NCI-H2171 (cell line): ENCODE results near the gene MYCN.

Experiments used
- DNase-seq: peaks from one replicate; lab custom pipeline; 2025; lab: John Stamatoyannopoulos, UW

Gene MYCN

DNA sequence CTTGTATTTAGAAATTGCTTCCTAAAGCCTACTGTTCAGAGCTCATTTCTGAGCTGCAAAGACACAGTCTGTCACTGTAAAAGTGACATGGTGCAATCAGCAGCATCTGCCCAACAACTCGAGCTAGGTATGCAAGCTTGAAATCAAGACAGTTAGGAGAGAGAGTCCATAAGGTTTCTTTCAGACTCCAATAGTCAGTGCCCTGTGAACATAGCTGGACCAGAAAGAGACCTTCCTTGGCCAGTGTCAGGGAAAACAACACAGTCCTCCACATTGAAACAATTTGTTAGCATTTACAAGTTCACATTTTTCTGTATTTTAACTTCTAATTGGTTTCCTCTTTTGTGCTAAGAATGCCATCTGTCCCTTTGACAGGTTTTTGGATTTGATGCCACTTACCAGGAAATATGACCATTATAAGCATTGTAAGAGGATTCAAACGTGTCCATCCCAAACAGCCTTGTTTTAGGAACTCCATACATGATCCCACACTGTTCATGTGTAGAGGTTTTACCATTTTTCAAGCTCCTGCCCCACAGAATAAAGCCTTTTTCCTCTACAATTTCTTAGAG lies 8.9 kb upstream of the MYCN start:
- no peak for DNase-seq

DNA sequence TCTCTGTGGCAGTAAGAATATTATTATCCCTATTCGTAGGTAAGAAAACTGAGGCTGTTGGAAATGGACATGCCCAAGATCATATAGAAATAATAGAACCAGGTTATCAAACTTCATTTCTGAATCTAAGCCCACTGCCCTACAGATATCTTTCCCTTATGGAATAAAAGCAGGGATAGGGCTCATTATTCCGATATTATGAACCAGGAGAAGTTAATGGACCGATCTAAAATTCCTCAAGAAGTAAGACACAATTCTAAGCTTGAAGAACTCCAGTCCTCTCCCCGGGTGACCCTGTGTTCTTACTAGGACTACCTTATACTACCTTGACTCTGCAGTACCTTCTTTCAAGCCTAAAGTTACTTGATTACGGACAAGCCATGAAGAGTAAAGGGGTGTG lies 8.4 kb upstream of the MYCN start:
- no peak for DNase-seq

DNA sequence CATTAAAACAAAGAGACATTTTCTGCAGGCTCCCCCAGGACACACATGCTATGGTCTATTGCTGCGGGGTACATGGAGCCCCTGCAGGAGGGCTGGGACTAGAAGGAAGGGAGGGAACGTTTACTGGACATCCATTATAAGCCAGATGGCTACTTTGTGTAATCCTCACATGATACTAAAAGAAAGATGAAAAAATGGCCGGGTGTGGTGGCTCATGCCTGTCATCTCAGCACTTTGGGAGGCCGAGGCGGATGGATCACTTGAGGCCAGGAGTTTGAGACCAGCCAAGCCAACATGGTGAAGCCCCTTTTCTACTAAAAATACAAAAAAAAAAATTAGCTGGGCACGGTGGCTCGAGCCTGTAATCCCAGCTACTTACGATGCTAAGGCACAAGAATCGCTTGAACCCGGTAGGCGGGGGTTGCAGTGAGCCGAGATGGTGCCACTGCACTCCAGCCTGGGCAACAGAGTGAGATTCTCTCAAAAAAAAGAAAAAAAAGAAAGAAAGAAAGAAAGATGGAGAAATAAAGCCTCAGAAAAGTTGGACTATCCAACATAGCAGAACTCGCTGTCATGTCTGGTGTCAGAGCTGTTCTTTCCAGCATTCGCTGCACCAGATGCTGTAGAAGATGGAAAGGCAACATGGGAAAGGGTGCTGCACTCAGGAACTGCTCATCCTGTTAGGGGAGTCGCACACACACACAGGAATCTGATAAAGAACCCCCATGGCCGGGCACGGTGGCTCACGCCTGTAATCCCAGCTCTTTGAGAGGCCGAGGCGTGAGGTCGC lies 7.8 kb upstream of the MYCN start:
- no peak for DNase-seq

DNA sequence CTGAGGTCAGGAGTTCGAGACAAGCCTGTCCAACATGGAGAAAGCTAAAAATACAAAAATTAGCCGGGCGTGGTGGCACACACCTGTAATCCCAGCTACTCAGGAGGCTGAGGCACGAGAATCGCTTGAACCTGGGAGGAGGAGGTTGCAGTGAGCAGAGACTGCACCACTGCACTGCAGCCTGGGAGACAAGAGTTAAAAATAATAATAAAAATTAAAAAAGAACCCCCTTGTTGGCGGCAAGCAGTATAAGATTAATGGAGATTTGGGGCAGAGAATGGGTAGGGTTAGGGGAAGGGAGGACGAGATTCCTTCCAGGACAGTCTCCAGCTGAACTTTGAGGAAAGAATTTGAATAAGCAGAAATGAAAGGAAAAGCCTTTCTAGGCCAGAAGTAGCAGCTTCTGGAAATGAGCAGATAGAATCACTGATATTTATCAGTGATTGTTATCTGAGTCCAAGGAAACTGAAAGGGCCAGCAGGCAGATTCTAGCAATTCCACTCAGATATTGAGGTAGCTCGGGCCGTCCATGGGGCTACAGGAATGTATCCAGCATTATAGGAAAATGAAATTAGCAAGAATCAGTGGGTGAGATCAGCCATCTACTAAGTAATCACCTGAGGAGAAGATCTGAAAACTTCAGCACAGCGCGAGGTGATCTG lies 7.0 kb upstream of the MYCN start:
- DNase-seq: no peak

DNA sequence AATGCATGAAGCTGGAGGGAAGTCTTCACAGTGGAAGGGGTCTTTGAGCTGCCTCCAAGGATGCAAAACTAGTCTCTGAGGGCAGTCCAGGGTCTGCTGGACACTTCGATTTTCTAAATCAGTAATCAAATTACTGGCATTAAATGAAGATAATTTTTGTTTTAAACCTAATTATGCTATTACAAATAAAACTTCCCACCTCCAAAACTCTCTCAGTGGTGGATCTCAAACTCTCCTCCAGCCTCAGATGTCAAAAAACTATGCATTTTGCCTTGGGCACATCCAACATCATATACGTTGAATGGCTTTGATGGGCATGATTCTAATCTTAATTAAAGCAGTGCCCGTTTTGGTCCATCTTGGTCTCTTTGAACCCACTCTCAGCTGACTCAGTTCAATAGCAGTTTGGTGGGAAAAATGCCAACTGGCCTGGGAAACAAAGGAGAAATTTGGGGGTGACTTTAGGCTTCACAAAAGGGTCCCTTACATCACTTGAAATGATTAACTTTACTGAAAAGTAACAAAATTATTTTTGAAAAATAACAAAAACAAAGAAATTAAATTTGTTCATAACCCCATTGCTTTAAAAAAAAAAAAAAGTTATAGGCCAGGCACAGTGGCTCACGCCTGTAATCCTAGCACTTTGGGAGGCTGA lies 5.9 kb upstream of the MYCN start:
- DNase-seq: no peak

DNA sequence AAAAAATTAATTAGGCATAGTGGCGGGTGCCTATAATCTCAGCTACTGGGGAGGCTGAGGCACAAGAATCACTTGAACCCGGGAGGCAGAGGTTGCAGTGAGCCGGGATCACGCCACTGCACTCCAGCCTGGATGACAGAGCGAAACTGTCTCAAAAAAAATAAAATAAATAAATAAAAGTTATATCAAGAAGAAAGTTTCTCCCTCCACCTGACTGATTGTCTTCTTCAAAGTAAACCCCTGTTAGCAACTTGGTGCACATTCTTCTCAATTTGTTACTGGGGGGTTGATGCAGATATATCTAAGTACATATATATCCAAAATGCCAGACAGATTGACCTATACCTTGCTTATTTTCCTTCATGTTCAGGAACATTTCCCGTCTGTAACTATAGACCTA lies 5.2 kb upstream of the MYCN start:
- no peak for DNase-seq

DNA sequence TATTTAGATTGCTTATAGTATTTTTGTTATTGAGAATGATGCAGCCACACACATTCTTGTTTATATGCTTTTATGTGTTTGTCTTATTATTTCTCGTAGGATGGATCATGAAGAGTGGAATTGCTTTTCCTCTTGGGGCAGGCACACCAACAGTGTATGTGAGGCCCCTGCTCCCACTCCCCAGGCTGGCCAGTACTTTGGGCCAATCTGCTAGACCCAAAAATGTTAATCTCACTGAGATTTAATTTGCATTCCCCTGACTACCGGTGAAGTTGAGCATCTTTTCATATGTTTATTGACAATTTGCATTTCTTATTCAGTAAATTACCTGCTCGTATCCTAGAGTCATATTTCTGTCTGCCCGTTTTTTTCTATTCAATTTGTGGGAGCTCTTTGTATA lies 4.7 kb upstream of the MYCN start:
- DNase-seq: no peak

DNA sequence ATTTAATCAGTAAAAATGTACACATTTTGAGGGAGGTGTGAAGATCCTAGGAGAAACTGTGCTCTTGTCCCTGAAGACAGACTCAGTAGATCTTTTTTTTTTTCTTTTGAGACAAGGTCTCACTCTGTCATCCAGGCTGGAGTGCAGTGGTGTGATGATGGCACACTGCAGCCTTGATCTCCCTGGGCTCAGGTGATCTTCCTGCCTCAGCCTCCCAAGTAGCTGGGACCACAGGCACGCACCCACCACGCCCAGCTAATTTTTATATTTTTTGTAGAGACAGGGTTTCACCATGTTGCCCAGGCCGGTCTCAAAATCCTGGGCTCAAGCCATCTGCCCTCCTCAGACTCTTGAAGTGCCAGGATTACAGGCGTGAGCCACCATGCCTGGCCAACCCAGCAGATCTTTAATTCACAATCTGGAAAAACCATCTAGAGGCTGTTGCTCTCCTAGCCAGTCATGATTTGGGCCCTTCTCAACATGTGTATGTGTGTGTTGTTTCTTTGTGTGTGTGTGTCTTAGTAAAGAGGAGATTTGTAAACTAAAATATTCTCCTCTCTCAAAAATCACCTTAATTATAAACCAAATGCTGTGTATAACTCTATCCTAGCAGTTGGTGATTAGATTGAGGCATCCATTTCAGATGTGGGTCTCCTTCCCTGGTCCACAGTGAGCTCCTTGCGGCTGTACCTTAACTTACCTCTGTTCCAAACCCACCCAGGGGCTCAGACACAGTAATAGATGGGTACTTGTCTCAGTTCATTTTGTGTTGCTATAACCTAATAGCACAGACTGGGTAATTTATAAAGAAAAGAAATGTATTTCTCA lies 3.9 kb upstream of the MYCN start:
- DNase-seq: no peak

DNA sequence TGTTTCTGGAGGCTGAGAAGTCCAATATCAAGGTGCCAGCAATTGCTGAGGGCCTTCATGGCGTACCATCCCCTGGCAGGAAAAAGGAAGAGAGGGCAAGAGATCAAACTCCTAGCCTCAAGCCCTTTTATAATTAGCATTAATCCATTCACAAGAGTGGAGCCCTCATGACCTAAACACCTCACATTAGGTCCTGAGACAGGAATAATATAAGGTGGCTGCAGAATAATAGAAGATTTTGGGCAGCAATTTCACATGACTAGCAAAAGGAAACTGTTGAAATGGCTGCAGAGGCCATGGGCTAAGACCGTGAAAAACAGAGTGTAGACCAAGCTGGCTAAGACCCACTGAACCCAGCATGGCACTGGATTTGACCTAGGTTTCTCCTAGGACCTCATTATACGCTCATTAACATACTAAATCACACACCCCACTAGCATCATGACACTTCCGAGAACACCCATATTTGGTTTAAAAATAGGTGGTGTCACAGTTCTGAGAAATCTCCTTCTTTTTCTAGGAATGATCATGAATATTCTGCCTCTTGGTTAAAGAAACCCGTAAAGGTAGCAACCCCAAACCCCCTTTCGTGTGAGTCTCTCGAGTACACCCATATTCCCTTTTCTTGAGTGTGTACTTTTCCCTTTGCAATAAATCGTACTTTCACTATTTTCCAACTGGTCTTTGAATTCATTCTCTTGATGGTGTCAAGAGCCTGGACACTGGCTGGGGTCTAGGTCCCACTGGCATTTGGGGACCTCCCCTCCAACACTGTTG lies 3.1 kb upstream of the MYCN start:
- no peak for DNase-seq

DNA sequence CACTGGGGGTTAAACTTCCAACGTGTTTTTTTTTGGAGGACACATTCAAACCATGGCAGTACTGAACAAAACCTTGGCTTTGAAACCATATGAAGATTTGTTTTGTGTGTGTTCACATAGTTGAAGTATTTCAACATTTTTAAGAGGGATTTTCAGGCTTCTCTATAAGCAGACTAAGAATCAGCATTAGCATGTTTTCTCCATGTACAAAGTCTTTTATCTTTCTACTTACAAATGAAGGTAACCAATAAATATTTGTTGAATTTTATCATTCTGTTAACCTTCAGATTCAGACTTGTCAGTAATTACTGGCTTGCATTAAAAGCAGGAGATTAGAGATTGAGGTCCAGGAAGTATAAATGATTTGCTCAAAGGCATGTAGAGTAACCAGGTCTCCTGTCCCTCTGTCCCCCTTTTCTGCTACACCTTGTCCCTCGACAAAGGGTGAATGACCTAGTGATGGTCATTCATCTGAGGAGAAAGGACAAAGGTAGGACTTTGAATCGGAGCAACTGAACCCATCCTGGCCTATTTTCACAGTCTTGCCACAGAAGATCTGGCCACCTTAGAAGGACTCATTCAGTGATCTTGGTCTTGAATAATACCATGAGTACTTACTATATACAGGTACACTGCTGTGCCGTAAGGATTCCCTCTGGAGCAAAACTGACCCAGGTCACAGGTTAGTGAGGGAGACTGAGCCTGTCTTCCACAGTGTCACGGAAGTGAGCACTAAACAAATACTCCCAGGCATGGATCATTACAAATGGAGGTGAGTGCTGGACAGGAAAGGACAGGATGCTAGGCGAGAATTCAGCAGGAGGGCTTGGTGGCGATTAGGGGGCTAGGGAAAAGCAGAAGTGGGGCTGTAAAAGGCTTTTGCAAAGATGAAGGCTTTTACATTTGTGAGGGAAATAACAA lies 2.2 kb upstream of the MYCN start:
- DNase-seq: no peak

DNA sequence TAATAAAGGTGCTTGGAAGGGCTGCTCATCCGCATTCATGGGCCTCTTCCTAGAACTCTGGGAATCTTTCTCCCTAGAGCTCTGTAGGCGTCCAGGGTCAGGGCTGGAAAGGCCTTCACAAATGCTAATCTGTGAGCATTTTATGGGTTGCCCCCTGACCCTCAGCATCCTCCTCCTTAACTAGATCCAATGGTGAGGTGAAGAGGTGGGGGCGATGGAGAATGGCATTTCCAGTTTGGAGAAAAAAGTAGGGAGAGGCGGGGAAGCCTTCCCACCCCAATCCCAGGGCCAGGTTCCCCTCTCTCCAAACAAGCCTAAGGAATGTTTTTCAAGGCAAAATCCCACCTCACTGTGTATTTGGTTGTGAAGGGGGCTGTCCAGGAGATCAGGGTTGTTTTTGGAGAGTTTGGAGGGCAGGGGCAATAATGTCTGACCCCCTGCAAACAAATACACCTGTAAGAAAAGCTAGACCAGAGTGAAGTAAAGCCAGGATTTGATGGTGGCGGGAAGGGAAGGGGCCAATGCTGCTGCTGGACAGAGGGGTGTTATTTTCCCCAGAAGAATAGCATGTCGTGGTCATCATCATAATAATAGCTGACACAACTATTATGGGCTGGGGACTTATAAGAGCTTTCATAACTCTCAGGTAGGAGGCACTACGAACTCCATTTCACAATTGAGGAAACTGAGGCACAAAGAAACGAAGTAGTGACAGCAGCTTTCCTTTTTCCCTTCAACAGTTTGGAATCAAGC lies 1.4 kb upstream of the MYCN start:
- DNase-seq: no peak

DNA sequence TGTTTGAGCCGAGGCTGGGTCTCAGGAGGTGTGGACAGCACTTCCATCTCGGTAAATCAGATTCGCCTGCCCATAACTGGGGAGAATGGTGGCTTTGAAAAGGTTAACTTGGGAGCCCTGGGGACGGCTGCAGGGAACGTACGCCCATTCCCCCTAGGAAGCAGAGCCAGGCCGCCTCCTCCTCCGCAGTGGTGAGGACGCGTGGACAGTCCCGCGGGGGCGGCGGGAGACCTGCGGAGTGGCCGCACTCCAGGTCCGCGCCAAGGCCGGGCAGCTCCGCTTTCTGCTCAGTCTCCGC lies 845 bp upstream of the MYCN start:
- DNase-seq: no peak

DNA sequence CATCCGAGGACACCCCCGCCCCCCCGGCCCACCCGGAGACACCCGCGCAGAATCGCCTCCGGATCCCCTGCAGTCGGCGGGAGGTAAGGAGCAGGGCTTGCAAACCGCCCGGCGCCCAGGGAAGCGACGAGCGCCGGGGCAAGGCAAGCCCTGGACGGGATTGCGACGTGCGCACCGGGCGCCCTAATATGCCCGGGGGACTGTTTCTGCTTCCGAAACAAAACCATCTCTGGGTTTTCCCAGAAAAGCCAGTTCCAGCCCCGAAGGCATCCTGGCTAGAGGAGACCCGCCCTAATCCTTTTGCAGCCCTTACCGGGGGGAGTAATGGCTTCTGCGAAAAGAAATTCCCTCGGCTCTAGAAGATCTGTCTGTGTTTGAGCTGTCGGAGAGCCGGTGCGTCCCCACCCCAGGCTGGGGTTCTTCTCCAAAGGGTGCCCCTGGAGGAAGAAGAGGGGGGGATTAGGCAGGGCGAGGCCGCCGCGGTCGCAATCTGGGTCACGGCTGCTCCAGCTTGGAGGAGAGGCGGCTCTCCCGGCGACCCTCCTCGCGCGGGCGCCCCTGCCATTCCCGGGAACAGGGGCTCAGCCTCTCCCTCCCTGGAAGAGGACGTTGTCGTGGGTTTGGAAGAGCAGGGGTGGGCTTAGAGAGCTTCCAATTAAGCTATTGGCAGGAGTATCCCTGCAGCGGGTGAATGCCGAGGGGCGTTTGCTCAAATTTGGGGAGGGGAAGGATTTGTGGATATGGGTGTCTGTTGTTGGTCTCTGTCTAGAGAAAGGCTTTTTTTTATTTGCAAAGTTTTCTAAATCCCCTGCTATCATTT lies 521 bp downstream of the MYCN start:
- no peak for DNase-seq

DNA sequence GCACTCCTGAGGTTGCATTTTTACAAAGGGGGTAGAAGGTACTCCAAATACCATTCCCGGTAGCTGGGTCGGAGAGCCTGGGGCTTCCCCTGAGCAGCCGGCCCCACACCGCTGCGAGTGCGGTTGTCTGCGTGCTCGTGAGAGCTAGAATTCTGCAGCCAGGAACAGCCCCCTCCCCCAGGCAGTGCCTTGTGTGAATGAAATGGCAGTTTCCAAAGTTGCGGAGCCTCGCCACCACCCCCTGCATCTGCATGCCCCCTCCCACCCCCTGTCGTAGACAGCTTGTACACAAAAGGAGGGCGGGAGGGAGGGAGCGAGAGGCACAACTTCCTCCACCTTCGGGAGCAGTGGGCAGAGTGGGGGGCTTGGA lies 1.1 kb downstream of the MYCN start:
- DNase-seq: no peak

DNA sequence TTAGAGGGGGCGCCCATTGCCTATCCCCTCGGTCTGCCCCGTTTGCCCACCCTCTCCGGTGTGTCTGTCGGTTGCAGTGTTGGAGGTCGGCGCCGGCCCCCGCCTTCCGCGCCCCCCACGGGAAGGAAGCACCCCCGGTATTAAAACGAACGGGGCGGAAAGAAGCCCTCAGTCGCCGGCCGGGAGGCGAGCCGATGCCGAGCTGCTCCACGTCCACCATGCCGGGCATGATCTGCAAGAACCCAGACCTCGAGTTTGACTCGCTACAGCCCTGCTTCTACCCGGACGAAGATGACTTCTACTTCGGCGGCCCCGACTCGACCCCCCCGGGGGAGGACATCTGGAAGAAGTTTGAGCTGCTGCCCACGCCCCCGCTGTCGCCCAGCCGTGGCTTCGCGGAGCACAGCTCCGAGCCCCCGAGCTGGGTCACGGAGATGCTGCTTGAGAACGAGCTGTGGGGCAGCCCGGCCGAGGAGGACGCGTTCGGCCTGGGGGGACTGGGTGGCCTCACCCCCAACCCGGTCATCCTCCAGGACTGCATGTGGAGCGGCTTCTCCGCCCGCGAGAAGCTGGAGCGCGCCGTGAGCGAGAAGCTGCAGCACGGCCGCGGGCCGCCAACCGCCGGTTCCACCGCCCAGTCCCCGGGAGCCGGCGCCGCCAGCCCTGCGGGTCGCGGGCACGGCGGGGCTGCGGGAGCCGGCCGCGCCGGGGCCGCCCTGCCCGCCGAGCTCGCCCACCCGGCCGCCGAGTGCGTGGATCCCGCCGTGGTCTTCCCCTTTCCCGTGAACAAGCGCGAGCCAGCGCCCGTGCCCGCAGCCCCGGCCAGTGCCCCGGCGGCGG lies 1.7 kb downstream of the MYCN start:
- DNase-seq: no peak

DNA sequence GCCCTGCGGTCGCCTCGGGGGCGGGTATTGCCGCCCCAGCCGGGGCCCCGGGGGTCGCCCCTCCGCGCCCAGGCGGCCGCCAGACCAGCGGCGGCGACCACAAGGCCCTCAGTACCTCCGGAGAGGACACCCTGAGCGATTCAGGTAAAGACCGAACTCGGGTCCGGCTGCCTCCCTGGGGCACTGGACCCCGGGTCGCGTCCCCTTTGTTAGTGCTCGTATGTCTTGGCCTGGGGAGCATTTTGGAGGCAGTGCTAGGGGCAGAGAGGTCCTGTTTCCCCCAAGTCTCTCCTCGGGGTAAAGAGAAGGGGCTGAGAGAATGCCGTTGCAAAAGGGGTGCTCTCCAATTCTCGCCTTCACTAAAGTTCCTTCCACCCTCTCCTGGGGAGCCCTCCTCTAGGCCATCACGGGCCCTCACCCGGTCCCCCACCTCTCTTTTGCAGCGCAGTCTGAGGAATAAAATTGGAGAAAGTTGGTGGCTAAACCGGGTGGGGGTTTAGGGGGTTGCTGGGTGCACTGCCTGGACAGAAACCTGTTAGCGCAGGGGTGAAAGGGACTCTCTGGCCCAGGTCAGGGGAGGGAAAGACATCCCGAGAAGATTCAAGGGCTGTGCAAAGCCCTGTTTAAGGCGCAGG lies 2.5 kb downstream of the MYCN start:
- DNase-seq: no peak
